ENCODE results near the gene SHMT1.
"Not testable (repeated sequence)": the region's sequence is repeated elsewhere in the genome, so short reads cannot be mapped to it uniquely, and the experiment has no call there.

- not testable (repeated sequence) for TF ChIP-seq CTCF (IDR thresholded peaks at IDR 0.05; ENCODE audit: poor library complexity); EZH2 (IDR thresholded peaks at IDR 0.05; ENCODE audit: borderline replicate concordance)
Observed at GRCh38 chr17:18410736-18411135, 47.4 kb upstream of the SHMT1 start.

Measured in hepatocyte (in vitro differentiated cells).